Spleen (tissue), 11 donors: ENCODE data around the gene CHD1. TPM values are rescaled to one million over a fixed set of nuclear protein-coding genes. Genes with fewer than 3 reads are reported as not detected.

Source experiments
- DNase-seq: peaks from one replicate; pipeline ENCODE4 v3.0.0-alpha.2; 2020
- H3K27ac ChIP-seq, 8 donors: fragments of 200-600 bp; sonication (generic) in 7 of 8; 1 replicate in 4 of 8; 2 replicates in 4 of 8; pipeline versions ENCODE4 v1.5.0 to v1.8.0; 2016 to 2021; ENCODE audit warnings: inconsistent platforms in 4 of 8, mild to moderate bottlenecking in 4 of 8, moderate library complexity in 1 of 8
- H3K27me3 ChIP-seq, 7 donors: fragments of 200-600 bp; sonication (generic) in 6 of 7; replicated peaks in 1 of 7; 1 replicate in 4 of 7; 2 replicates in 3 of 7; pipeline versions ENCODE4 v1.5.0 to v1.8.0; 2016 to 2021; ENCODE audit warnings: inconsistent platforms in 3 of 7, mild to moderate bottlenecking in 1 of 7
- H3K36me3 ChIP-seq, 6 donors: fragments of 200-600 bp; sonication (generic) in 5 of 6; 1 replicate in 4 of 6; 2 replicates in 2 of 6; pipeline versions ENCODE4 v1.5.0 to v1.8.0; 2016 to 2021; ENCODE audit warnings: inconsistent platforms in 2 of 6
- H3K4me1 ChIP-seq, 6 donors: fragments of 200-600 bp; sonication (generic) in 5 of 6; 1 replicate in 3 of 6; 2 replicates in 3 of 6; pipeline versions ENCODE4 v1.5.0 to v1.8.0; 2016 to 2021; ENCODE audit warnings: inconsistent platforms in 3 of 6
- H3K4me3 ChIP-seq, 8 donors: fragments of 200-600 bp; sonication (generic) in 7 of 8; 1 replicate in 4 of 8; 2 replicates in 4 of 8; pipeline versions ENCODE4 v1.5.0 to v1.8.0; 2016 to 2021; ENCODE audit warnings: inconsistent platforms in 4 of 8, mild to moderate bottlenecking in 4 of 8, moderate library complexity in 2 of 8
- H3K9me3 ChIP-seq, 8 donors: fragments of 200-600 bp; sonication (generic) in 7 of 8; 1 replicate in 4 of 8; 2 replicates in 4 of 8; pipeline versions ENCODE4 v1.5.0 to v1.8.0; 2016 to 2021; ENCODE audit warnings: inconsistent platforms in 4 of 8
- CTCF ChIP-seq, 11 experiments: fragments of 200-600 bp in 7 of 11; fragments of 450-650 bp in 4 of 11; sonication (generic) in 4 of 11; IDR thresholded peaks in 8 of 11; conservative IDR thresholded peaks in 3 of 11; 1 replicate in 7 of 11; 2 replicates in 4 of 11; pipeline versions ENCODE4 v1.4.0 to v1.8.0; 2016 to 2021; ENCODE audit warnings: antibody characterized with exemption in 11 of 11, inconsistent platforms in 4 of 11, mild to moderate bottlenecking in 1 of 11
- POLR2A ChIP-seq, 3 donors: fragments of 450-650 bp; IDR thresholded peaks; one replicate each; pipeline ENCODE4 v1.5.1; 2017; ENCODE audit warnings: antibody characterized with exemption in 3 of 3, mild to moderate bottlenecking in 1 of 3
- POLR2AphosphoS5 ChIP-seq, 3 donors: sonication (generic); formaldehyde crosslinking; IDR thresholded peaks; one replicate each; pipeline ENCODE4 v1.5.1; 2017; ENCODE audit warnings: antibody characterized with exemption in 3 of 3
- WGBS, 5 donors: extraction: QIAGEN DNeasy Blood & Tissue Kit in 3 of 5; methylation state at CpG; one replicate each; pipeline versions ENCODE4 v1.1.5 to v1.1.7; 2013 to 2018; 5-methylcytosine and 5-hydroxymethylcytosine counted together
- intact Hi-C: fragments of 100-400 bp; cut with DNase I; formaldehyde crosslinking; loops from one replicate; pipeline ENCODE4 v1.15.0; 2023; ENCODE audit warnings: low total_unique reads
- polyA plus RNA-seq, 3 donors: library from polyadenylated mRNA; stranded (reverse); fragments of 200-250 nt; gene quantifications; one replicate each; pipeline ENCODE4 v1.2.1, GENCODE V29; 2013
- total RNA-seq, 7 donors: library from RNA; depleted of rRNA in 3 of 7; stranded (reverse); fragments of >200 nt in 3 of 7; fragmentation: NEBNext Ultra II Directional in 4 of 7; extraction: Animal tissue kit (Norgen Biotek cat#: 25700) in 4 of 7; gene quantifications; one replicate each; pipeline versions ENCODE4 v1.1.0 to v1.2.1, GENCODE V29; 2016 to 2021
- donor health status: healthy with polysubstance abuse.
- donor health status: DM: no; HTN: no; CAD: no; lungs with moderate emphysema.
- donor health status: DM: no; HTN: no; CAD: no.
- donor health status: Bipolar disorder and iron deficiency.
- donor health status: healthy.
- donor health status: DM: no; HTN: no; CAD: no.
- donor health status: DM: yes; HTN: yes; CAD: no.

The CHD1 gene
- total and polyA plus RNA-seq, 10 donors = 17.3 to 118 (median 66.1) TPM

- Histone ChIP-seq H3K4me1 (peaks cover 36 to 80% (median 73%) of the 10 kb centered on the region in 6 donors), H3K36me3 (peaks cover 0 to 39% (median 26%) of the 10 kb centered on the region in 6 donors), H3K27me3 (no peaks in the 10 kb centered on the region), H3K9me3 (no peaks in the 10 kb centered on the region), H3K27ac (peak overlapping the region; percentile 99 to 100 (median 100)), H3K4me3 (peak overlapping the region; percentile 58 to 92 (median 73))
- 0% methylated on average over 14 of the region's 14 CpGs for WGBS, 5 donors
- intact Hi-C loops = loop anchor here (5.0 kb wide), 1 partner anchor 105 kb away; no protein-coding TSS in a partner anchor
- TF ChIP-seq POLR2AphosphoS5 (IDR thresholded peaks at IDR 0.05) (peak; percentile 20 to 96 (median 31)), CTCF (IDR thresholded peaks at IDR 0.05 in 8 of 11, conservative IDR thresholded peaks at IDR 0.05 in 3 of 11) (no peak), POLR2A (IDR thresholded peaks at IDR 0.05) (peak in 2 of 3 donors; percentile 59 to 74)
- peak; percentile 82 for DNase-seq
Observed at GRCh38 chr5:98927242-98927988, 1.4 kb downstream of the CHD1 start.

DNA sequence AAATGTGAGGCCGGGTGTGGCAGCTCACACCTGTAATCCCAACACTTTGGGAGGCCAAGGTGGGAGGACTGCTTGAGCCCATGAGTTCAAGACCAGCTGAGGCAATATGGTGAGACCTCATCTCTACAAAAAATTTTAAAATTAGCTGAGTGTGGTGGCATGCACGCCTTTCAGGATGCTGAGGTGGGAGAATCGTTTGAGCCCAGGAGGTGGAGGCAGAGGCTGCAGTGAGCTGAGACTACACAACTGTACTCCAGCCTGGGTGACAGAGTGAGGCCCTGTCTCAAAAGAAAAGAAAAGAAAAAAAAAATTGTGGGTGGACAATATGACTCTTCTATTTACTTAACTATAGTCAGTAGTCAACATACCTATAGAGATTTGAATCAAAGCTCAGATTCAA is 4.8 kb downstream of the CHD1 start:
- no peak for DNase-seq
- TF ChIP-seq POLR2AphosphoS5 (IDR thresholded peaks at IDR 0.05) (no peak), POLR2A (IDR thresholded peaks at IDR 0.05) (no peak), CTCF (IDR thresholded peaks at IDR 0.05 in 8 of 11, conservative IDR thresholded peaks at IDR 0.05 in 3 of 11) (no peak)
- H3K27ac ChIP-seq = no peak overlapping the region
- intact Hi-C loops = no loop called here
- no peak overlapping the region for H3K4me3 ChIP-seq
- peaks cover 0 to 72% (median 40%) of the 10 kb centered on the region in 6 donors for H3K36me3 ChIP-seq
- WGBS, 5 donors = 72 to 87% (median 81%) methylated on average over 3 of the region's 3 CpGs
- peaks cover 18 to 86% (median 75%) of the 10 kb centered on the region in 6 donors for H3K4me1 ChIP-seq
- H3K9me3 ChIP-seq = no peaks in the 10 kb centered on the region
- no peaks in the 10 kb centered on the region for H3K27me3 ChIP-seq

- TF ChIP-seq CTCF (IDR thresholded peaks at IDR 0.05 in 8 of 11, conservative IDR thresholded peaks at IDR 0.05 in 3 of 11) = no peak
- no peak for TF ChIP-seq POLR2A (IDR thresholded peaks at IDR 0.05)
- TF ChIP-seq POLR2AphosphoS5 (IDR thresholded peaks at IDR 0.05) = no peak
- Histone ChIP-seq H3K27ac (no peak overlapping the region), H3K4me3 (no peak overlapping the region), H3K27me3 (no peaks in the 10 kb centered on the region), H3K36me3 (peaks cover 0 to 84% (median 40%) of the 10 kb centered on the region in 6 donors), H3K4me1 (peaks cover 22 to 100% (median 80%) of the 10 kb centered on the region in 6 donors), H3K9me3 (no peaks in the 10 kb centered on the region)
- intact Hi-C loops = no loop called here
- 75 to 91% (median 84%) methylated on average over 4 of the region's 4 CpGs for WGBS, 5 donors
- no peak for DNase-seq
Observed at GRCh38 chr5:98921947-98922505, 6.8 kb downstream of the CHD1 start.

GRCh38 chr5:98917433-98917832 is 11.4 kb downstream of the CHD1 start:
- Histone ChIP-seq H3K36me3 (peaks cover 0 to 71% (median 15%) of the 10 kb centered on the region in 6 donors), H3K27me3 (no peaks in the 10 kb centered on the region), H3K4me3 (no peak overlapping the region), H3K9me3 (no peaks in the 10 kb centered on the region), H3K27ac (no peak overlapping the region), H3K4me1 (peaks cover 26 to 100% (median 73%) of the 10 kb centered on the region in 6 donors)
- intact Hi-C loops = no loop called here
- 64 to 84% (median 78%) methylated on average over 2 of the region's 2 CpGs for WGBS, 5 donors
- no peak for DNase-seq
- TF ChIP-seq CTCF (IDR thresholded peaks at IDR 0.05 in 8 of 11, conservative IDR thresholded peaks at IDR 0.05 in 3 of 11) (no peak), POLR2AphosphoS5 (IDR thresholded peaks at IDR 0.05) (no peak), POLR2A (IDR thresholded peaks at IDR 0.05) (no peak)
